GM13976 (cell line): ENCODE results near the gene SHH.

ENCODE experiments used
- DNase-seq: peaks from one replicate; pipeline ENCODE4 v3.0.0; 2012; ENCODE audit warnings: low spot score
- CTCF ChIP-seq: IDR thresholded peaks from 2 replicates; pipeline ENCODE4 v1.5.1; 2012; ENCODE audit warnings: borderline replicate concordance, mild to moderate bottlenecking; ENCODE audit not compliant: insufficient read depth; ENCODE audit errors: extremely low read depth, missing control alignments, control extremely low read depth
- in situ Hi-C: fragments of 300-500 bp; cut with MboI; formaldehyde crosslinking; loops from one replicate; pipeline ENCODE4 v1.12.0; 2022; ENCODE audit warnings: low sequenced_read_pairs, mixed read lengths, inconsistent platforms; ENCODE audit not compliant: unreplicated experiment

Gene SHH

GRCh38 chr7:155787171-155787851, 25.0 kb downstream of the SHH start:
- no peak for TF ChIP-seq CTCF
- in situ Hi-C loops, result no loop called here

GRCh38 chr7:155786491-155786890, 25.8 kb downstream of the SHH start:
- in situ Hi-C loops, result no loop called here
- DNase-seq, result no peak
- no peak for TF ChIP-seq CTCF

More at GRCh38 chr7:155787171-155787851, 25.0 kb downstream of the SHH start:
- no peak for DNase-seq

GRCh38 chr7:155785536-155785935, 26.7 kb downstream of the SHH start:
- in situ Hi-C loops, result no loop called here
- no peak for TF ChIP-seq CTCF
- no peak for DNase-seq

- in situ Hi-C loops, result no loop called here
- TF ChIP-seq CTCF, result no peak
- no peak for DNase-seq
These were observed 29.8 kb downstream of the SHH start for GRCh38 chr7:155782466-155782865.

- TF ChIP-seq CTCF, result no peak
- no peak for DNase-seq
- in situ Hi-C loops, result no loop called here
These were observed 30.8 kb downstream of the SHH start for GRCh38 chr7:155781433-155781832.

GRCh38 chr7:155780884-155781283, 31.4 kb downstream of the SHH start:
- no peak for DNase-seq
- TF ChIP-seq CTCF, result no peak
- in situ Hi-C loops, result no loop called here
